D721Med (cell line): ENCODE measurements around the gene ANO9.
"Not testable (repeated sequence)": the region's sequence is repeated elsewhere in the genome, so short reads cannot be mapped to it uniquely, and the experiment has no call there.

Experiments
- DNase-seq: peaks from one replicate; pipeline ENCODE4 v3.0.0; 2011; ENCODE audit warnings: low spot score; ENCODE audit not compliant: insufficient read length
- FAIRE-seq: peaks from 2 replicates; lab custom pipeline; 2011; peaks lifted over from hg19 to GRCh38; lab: Jason Lieb, UNC
- TF ChIP-seq, protein P1 (sequence below): IDR thresholded peaks from 2 replicates; pipeline ENCODE4 v1.5.1; 2012; ENCODE audit warnings: mild to moderate bottlenecking, control low read depth; ENCODE audit not compliant: insufficient read depth; ENCODE audit errors: missing control alignments

Gene ANO9

GRCh38 chr11:429931-430456 lies 11.8 kb downstream of the ANO9 start:
- TF ChIP-seq, protein P1, sequence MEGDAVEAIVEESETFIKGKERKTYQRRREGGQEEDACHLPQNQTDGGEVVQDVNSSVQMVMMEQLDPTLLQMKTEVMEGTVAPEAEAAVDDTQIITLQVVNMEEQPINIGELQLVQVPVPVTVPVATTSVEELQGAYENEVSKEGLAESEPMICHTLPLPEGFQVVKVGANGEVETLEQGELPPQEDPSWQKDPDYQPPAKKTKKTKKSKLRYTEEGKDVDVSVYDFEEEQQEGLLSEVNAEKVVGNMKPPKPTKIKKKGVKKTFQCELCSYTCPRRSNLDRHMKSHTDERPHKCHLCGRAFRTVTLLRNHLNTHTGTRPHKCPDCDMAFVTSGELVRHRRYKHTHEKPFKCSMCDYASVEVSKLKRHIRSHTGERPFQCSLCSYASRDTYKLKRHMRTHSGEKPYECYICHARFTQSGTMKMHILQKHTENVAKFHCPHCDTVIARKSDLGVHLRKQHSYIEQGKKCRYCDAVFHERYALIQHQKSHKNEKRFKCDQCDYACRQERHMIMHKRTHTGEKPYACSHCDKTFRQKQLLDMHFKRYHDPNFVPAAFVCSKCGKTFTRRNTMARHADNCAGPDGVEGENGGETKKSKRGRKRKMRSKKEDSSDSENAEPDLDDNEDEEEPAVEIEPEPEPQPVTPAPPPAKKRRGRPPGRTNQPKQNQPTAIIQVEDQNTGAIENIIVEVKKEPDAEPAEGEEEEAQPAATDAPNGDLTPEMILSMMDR = no peak
- FAIRE-seq = no peak
- no peak for DNase-seq

- DNase-seq (no peak), FAIRE-seq (no peak)
- TF ChIP-seq, protein P1 = no peak
Observed at GRCh38 chr11:429391-429790, 12.4 kb downstream of the ANO9 start.

DNA sequence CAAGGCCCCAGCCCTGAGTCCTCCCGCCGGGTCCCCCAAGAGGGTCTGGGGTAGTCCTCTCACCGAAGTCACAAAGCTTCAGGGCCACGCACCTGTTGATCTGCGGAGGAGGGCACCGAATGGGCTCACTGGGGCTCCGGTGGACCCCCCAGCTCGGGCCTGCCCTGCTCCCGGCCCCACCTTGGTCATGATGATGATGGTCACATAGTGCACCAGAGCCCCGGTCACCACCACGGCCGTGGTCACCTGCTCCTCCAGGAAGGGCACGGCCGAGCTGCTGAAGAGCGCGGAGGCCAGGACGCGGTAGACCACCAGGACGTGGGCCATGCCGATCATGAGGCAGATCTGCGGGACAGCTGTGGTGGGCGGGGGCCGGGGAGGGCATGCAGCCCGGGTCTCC lies 13.5 kb downstream of the ANO9 start:
- TF ChIP-seq, protein P1 = no peak
- DNase-seq = no peak
- FAIRE-seq = no peak

GRCh38 chr11:426851-427250 lies 15.0 kb downstream of the ANO9 start:
- DNase-seq (no peak), FAIRE-seq (no peak)
- TF ChIP-seq, protein P1 = no peak

- FAIRE-seq (no peak), DNase-seq (no peak)
- TF ChIP-seq, protein P1 = no peak
Observed at GRCh38 chr11:425301-425700, 16.5 kb downstream of the ANO9 start.

DNA sequence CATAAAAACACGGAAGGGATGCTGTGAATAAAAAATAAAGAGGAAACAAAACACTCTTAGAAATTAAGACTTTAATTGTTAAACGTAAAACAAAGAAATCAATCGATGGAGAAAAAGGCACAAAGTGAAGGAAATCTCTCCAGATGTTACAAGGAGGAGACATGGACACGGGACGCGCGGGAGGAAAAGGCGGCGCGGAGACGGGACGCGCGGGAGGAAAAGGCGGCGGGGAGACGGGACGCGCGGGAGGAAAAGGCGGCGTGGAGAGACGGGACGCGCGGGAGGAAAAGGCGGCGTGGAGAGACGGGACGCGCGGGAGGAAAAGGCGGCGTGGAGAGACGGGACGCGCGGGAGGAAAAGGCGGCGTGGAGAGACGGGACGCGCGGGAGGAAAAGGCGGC lies 17.0 kb downstream of the ANO9 start:
- not testable (repeated sequence) for FAIRE-seq, DNase-seq

DNA sequence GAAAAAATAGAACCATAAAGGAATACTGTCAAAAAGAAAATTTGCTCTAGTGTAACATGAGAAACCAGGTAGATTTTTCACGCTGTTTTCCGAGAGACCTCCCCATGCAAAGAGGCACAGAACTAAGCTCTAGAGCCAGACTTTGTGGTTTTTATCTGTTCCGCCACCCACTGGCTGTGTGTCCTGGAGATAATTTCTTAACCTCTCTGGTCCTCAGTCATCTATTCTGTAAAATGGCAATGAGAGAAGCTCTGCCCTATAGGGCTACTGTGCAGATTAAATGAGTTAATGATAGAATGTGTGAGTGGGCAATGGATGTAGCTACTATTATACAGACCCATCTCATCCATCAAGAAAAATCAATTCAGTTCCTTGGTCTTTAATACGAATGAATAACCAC lies 17.6 kb downstream of the ANO9 start:
- TF ChIP-seq, protein P1 = no peak
- FAIRE-seq = no peak
- no peak for DNase-seq

GRCh38 chr11:422249-422656 lies 19.6 kb downstream of the ANO9 start:
- FAIRE-seq (no peak), DNase-seq (peak; percentile 35)
- TF ChIP-seq, protein P1 = no peak
